ENCODE measurements around the gene PDK2. TPM values are rescaled to one million over a fixed set of nuclear protein-coding genes. Genes with fewer than 3 reads are reported as not detected.

Gene PDK2
- total RNA-seq, 1 donor from 2014 or later = 44.9 TPM

- Mint-ChIP-seq H3K9me3 (no peaks in the 10 kb centered on the region), H3K4me3 (peak within 1 kb of the TSS; percentile 93), H3K27me3 (peaks cover 33% of the 10 kb centered on the region), H3K27ac (peak within 1 kb of the TSS; percentile 98), H3K36me3 (no peaks in the 10 kb centered on the region), H3K4me1 (ENCODE audit: unreplicated experiment) (peaks cover 41% of the 10 kb centered on the region)
- DNase-seq (ENCODE audit: extremely low spot score, unreplicated experiment) = peak; percentile 83
- peak; percentile 23 for TF ChIP-seq CTCF (conservative IDR thresholded peaks at IDR 0.05)
These were observed 39.5 kb upstream of the PDK2 start, which contains the start of gene ITGA3 for GRCh38 chr17:50055426-50056216. ITGA3 (plus strand) TSS chr17:50056110; CDS start chr17:50056440, 330 bp downstream.

- Mint-ChIP-seq H3K27me3 (peaks cover 33% of the 10 kb centered on the region), H3K27ac (peak overlapping the region; percentile 46), H3K36me3 (no peaks in the 10 kb centered on the region), H3K4me3 (peak overlapping the region; percentile 93), H3K4me1 (ENCODE audit: unreplicated experiment) (peaks cover 41% of the 10 kb centered on the region), H3K9me3 (no peaks in the 10 kb centered on the region)
- TF ChIP-seq CTCF (conservative IDR thresholded peaks at IDR 0.05) = peak; percentile 52
- peak; percentile 85 for DNase-seq (ENCODE audit: extremely low spot score, unreplicated experiment)
These were observed 38.8 kb upstream of the PDK2 start for GRCh38 chr17:50056217-50056960.

- peaks cover 39% of the 10 kb centered on the region for H3K4me1 Mint-ChIP-seq (ENCODE audit: unreplicated experiment)
- H3K4me3 Mint-ChIP-seq = peak overlapping the region; percentile 92
- H3K27ac Mint-ChIP-seq = peak overlapping the region; percentile 46
- no peak for DNase-seq (ENCODE audit: extremely low spot score, unreplicated experiment)
- no peaks in the 10 kb centered on the region for H3K36me3 Mint-ChIP-seq
- TF ChIP-seq CTCF (conservative IDR thresholded peaks at IDR 0.05) = no peak
- peaks cover 33% of the 10 kb centered on the region for H3K27me3 Mint-ChIP-seq
- H3K9me3 Mint-ChIP-seq = no peaks in the 10 kb centered on the region
These were observed 38.2 kb upstream of the PDK2 start for GRCh38 chr17:50056961-50057330.

- no peak for TF ChIP-seq CTCF (conservative IDR thresholded peaks at IDR 0.05)
- Mint-ChIP-seq H3K27me3 (peaks cover 33% of the 10 kb centered on the region), H3K9me3 (no peaks in the 10 kb centered on the region), H3K36me3 (no peaks in the 10 kb centered on the region), H3K4me3 (peak overlapping the region; percentile 92), H3K27ac (no peak overlapping the region), H3K4me1 (ENCODE audit: unreplicated experiment) (peaks cover 33% of the 10 kb centered on the region)
- DNase-seq (ENCODE audit: extremely low spot score, unreplicated experiment) = no peak
These were observed 37.6 kb upstream of the PDK2 start for GRCh38 chr17:50057521-50057991.

GRCh38 chr17:50058296-50058953, 36.7 kb upstream of the PDK2 start:
- Mint-ChIP-seq H3K36me3 (no peaks in the 10 kb centered on the region), H3K9me3 (no peaks in the 10 kb centered on the region), H3K27me3 (peaks cover 35% of the 10 kb centered on the region), H3K27ac (no peak overlapping the region), H3K4me1 (ENCODE audit: unreplicated experiment) (peaks cover 24% of the 10 kb centered on the region), H3K4me3 (peak overlapping the region; percentile 92)
- no peak for DNase-seq (ENCODE audit: extremely low spot score, unreplicated experiment)
- no peak for TF ChIP-seq CTCF (conservative IDR thresholded peaks at IDR 0.05)

All from type B pancreatic cell (in vitro differentiated cells).